Measurements from ENCODE around the gene PEF1. TPM values are rescaled to one million over a fixed set of nuclear protein-coding genes. Genes with fewer than 3 reads are reported as not detected.

The PEF1 gene
- total RNA-seq, 1 experiment from 2014 or later, result 56.3 TPM

- CTCF ChIA-PET, result interaction anchor here (1.0 to 1.4 kb wide), 2 partner anchors 35 to 119 kb away, joined by 4 to 6 read pairs; no protein-coding TSS in a partner anchor
- BruUV-seq (replicated peaks), result no TSS peak
- H3K27me3 ChIP-seq (replicated peaks; ENCODE audit: insufficient read depth, low read depth, low read length, poor library complexity), result no peaks in the 10 kb centered on the region
- H3K9me3 ChIP-seq (ENCODE audit: low read depth, low read length, poor library complexity, severe bottlenecking), result no peaks in the 10 kb centered on the region
- intact Hi-C loops (cut with micrococcal nuclease; ENCODE audit: unreplicated experiment), result no loop called here
- DNase-seq (ENCODE audit: low spot score), result no peak
- peaks cover 24% of the 10 kb centered on the region for H3K4me1 ChIP-seq (ENCODE audit: insufficient read depth, low read length, poor library complexity, severe bottlenecking)
- H3K36me3 ChIP-seq (ENCODE audit: insufficient read depth, low read length, poor library complexity, severe bottlenecking), result no peaks in the 10 kb centered on the region
- POLR2A ChIA-PET (ENCODE audit: low non-redundant PET), result no interaction called here
- TF ChIP-seq EZH2 (IDR thresholded peaks at IDR 0.05; ENCODE audit: borderline replicate concordance, low read depth, low read length, poor library complexity, severe bottlenecking), result no peak
- no peak for TF ChIP-seq CTCF (conservative IDR thresholded peaks at IDR 0.05; ENCODE audit: low read depth, low read length)
- H3K4me3 ChIP-seq (ENCODE audit: low read depth, low read length, poor library complexity, severe bottlenecking), result no peak overlapping the region
- peak overlapping the region; percentile 36 for H3K27ac ChIP-seq (ENCODE audit: low read depth, low read length, poor library complexity, severe bottlenecking)
These were observed 25.9 kb upstream of the PEF1 start for GRCh38 chr1:31670593-31670964.

- Histone ChIP-seq H3K4me3 (ENCODE audit: low read depth, low read length, poor library complexity, severe bottlenecking) (peak overlapping the region; percentile 13), H3K27me3 (replicated peaks; ENCODE audit: insufficient read depth, low read depth, low read length, poor library complexity) (no peaks in the 10 kb centered on the region), H3K9me3 (ENCODE audit: low read depth, low read length, poor library complexity, severe bottlenecking) (no peaks in the 10 kb centered on the region), H3K4me1 (ENCODE audit: insufficient read depth, low read length, poor library complexity, severe bottlenecking) (peaks cover 24% of the 10 kb centered on the region), H3K36me3 (ENCODE audit: insufficient read depth, low read length, poor library complexity, severe bottlenecking) (no peaks in the 10 kb centered on the region), H3K27ac (ENCODE audit: low read depth, low read length, poor library complexity, severe bottlenecking) (peak overlapping the region; percentile 36)
- peak; percentile 68 for DNase-seq (ENCODE audit: low spot score)
- intact Hi-C loops (cut with micrococcal nuclease; ENCODE audit: unreplicated experiment), result no loop called here
- TF ChIP-seq CTCF (conservative IDR thresholded peaks at IDR 0.05; ENCODE audit: low read depth, low read length), result peak; percentile 51
- no peak for TF ChIP-seq EZH2 (IDR thresholded peaks at IDR 0.05; ENCODE audit: borderline replicate concordance, low read depth, low read length, poor library complexity, severe bottlenecking)
- no TSS peak for BruUV-seq (replicated peaks)
- POLR2A ChIA-PET (ENCODE audit: low non-redundant PET), result no interaction called here
- CTCF ChIA-PET, result interaction anchor here (0.6 to 1.4 kb wide), 4 partner anchors 35 to 119 kb away, joined by 3 to 6 read pairs (median 5); no protein-coding TSS in a partner anchor
These were observed 25.3 kb upstream of the PEF1 start for GRCh38 chr1:31669786-31670592.

DNA sequence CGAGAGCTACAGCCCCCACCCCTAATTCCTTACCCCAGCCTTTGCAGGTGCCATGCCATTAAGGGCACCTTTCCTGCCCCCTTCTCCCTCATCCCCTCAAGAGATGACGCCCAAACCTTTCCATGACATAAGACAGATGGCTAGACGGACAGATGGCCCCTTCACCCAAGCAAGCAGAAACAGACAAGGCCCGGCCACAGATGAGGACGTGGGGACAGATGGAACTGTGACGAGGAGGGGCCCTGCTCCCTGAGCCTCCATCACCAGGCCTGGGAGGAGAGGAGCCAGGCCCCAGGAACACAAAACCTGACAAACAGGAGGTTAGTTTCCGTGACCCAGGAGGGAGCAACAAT, 24.7 kb upstream of the PEF1 start:
- Histone ChIP-seq H3K9me3 (ENCODE audit: low read depth, low read length, poor library complexity, severe bottlenecking) (no peaks in the 10 kb centered on the region), H3K27me3 (replicated peaks; ENCODE audit: insufficient read depth, low read depth, low read length, poor library complexity) (no peaks in the 10 kb centered on the region), H3K27ac (ENCODE audit: low read depth, low read length, poor library complexity, severe bottlenecking) (no peak overlapping the region), H3K36me3 (ENCODE audit: insufficient read depth, low read length, poor library complexity, severe bottlenecking) (no peaks in the 10 kb centered on the region), H3K4me1 (ENCODE audit: insufficient read depth, low read length, poor library complexity, severe bottlenecking) (peaks cover 24% of the 10 kb centered on the region), H3K4me3 (ENCODE audit: low read depth, low read length, poor library complexity, severe bottlenecking) (no peak overlapping the region)
- no peak for DNase-seq (ENCODE audit: low spot score)
- intact Hi-C loops (cut with micrococcal nuclease; ENCODE audit: unreplicated experiment), result no loop called here
- no peak for TF ChIP-seq CTCF (conservative IDR thresholded peaks at IDR 0.05; ENCODE audit: low read depth, low read length)
- TF ChIP-seq EZH2 (IDR thresholded peaks at IDR 0.05; ENCODE audit: borderline replicate concordance, low read depth, low read length, poor library complexity, severe bottlenecking), result no peak
- POLR2A ChIA-PET (ENCODE audit: low non-redundant PET), result no interaction called here
- no TSS peak for BruUV-seq (replicated peaks)
- CTCF ChIA-PET, result interaction anchor here (0.8 to 1.4 kb wide), 3 partner anchors 36 to 120 kb away, joined by 3 to 6 read pairs (median 4); no protein-coding TSS in a partner anchor

Measured in A673 (cell line).